ENCODE data around the gene NOC4L.

The NOC4L gene

GRCh38 chr12:132196038-132196872 lies 52.0 kb downstream of the NOC4L start:
- in situ Hi-C loops (cut with MboI; ENCODE audit: low sequenced_read_pairs), result no loop called here

- in situ Hi-C loops (cut with MboI; ENCODE audit: low sequenced_read_pairs), result no loop called here
These were observed 52.7 kb downstream of the NOC4L start for GRCh38 chr12:132196873-132197390.

- in situ Hi-C loops (cut with MboI; ENCODE audit: low sequenced_read_pairs), result no loop called here
These were observed 53.5 kb downstream of the NOC4L start for GRCh38 chr12:132197581-132198354.

GRCh38 chr12:132199101-132199500 lies 54.8 kb downstream of the NOC4L start:
- in situ Hi-C loops (cut with MboI; ENCODE audit: low sequenced_read_pairs), result no loop called here

GRCh38 chr12:132199526-132200319 lies 55.5 kb downstream of the NOC4L start:
- in situ Hi-C loops (cut with MboI; ENCODE audit: low sequenced_read_pairs), result no loop called here

- in situ Hi-C loops (cut with MboI; ENCODE audit: low sequenced_read_pairs), result no loop called here
These were observed 56.5 kb downstream of the NOC4L start for GRCh38 chr12:132200800-132201199.

GRCh38 chr12:132201391-132202120 lies 57.3 kb downstream of the NOC4L start:
- in situ Hi-C loops (cut with MboI; ENCODE audit: low sequenced_read_pairs), result no loop called here

Data from HL-60/S4 (cell line).